ENCODE results near the gene SSU72. TPM values are rescaled to one million over a fixed set of nuclear protein-coding genes. Genes with fewer than 3 reads are reported as not detected.
"Not testable (repeated sequence)": the region's sequence is repeated elsewhere in the genome, so short reads cannot be mapped to it uniquely, and the experiment has no call there.

SSU72 gene
- total RNA-seq, 1 experiment from 2014 or later = 217 TPM

DNA sequence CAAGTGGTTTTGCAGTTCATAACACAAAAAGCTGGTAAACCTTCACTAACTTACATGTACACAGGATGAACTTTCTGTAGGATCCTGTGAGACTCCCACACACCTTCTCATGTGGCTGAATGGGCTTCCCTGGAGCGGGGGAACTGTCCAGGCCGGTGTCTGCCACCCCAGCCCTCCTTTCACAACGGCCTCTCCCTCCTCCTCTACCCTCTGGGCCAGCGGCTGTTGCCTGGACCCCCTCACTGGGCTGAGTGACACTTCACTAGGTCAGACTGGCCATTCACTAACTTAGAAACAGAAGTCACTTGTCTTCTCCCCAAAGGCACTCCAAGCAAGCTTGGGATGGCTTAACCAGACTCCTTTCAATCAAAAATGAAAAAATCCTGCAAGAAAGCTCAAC is 16.1 kb downstream of the SSU72 start:
- intact Hi-C loops (cut with micrococcal nuclease; ENCODE audit: unreplicated experiment) (no loop called here), in situ Hi-C loops (cut with HindIII; ENCODE audit: low pct_unique_long_range_greater_than_20kb, low sequenced_read_pairs) (no loop called here)
- no peaks in the 10 kb centered on the region for H3K4me1 ChIP-seq (ENCODE audit: control insufficient read depth, insufficient read depth, low read length)
- ChIA-PET CTCF (no interaction called here), POLR2A (no interaction called here)
- peaks cover 3% of the 10 kb centered on the region; the same call in 1 of the 2 replicates for H3K36me3 ChIP-seq (ENCODE audit: control insufficient read depth, insufficient read depth, low read length)
- no peak overlapping the region for H3K27ac ChIP-seq (ENCODE audit: low read length)
- TF ChIP-seq POLR2AphosphoS5 (IDR thresholded peaks at IDR 0.05; ENCODE audit: low read depth, low read length) (no peak), SIN3A (IDR thresholded peaks at IDR 0.05; ENCODE audit: borderline replicate concordance, insufficient read depth, low read depth, low read length) (no peak), TCF7L2 (IDR thresholded peaks at IDR 0.05; ENCODE audit: low read depth, low read length) (no peak)
- TF ChIP-seq, protein P1, sequence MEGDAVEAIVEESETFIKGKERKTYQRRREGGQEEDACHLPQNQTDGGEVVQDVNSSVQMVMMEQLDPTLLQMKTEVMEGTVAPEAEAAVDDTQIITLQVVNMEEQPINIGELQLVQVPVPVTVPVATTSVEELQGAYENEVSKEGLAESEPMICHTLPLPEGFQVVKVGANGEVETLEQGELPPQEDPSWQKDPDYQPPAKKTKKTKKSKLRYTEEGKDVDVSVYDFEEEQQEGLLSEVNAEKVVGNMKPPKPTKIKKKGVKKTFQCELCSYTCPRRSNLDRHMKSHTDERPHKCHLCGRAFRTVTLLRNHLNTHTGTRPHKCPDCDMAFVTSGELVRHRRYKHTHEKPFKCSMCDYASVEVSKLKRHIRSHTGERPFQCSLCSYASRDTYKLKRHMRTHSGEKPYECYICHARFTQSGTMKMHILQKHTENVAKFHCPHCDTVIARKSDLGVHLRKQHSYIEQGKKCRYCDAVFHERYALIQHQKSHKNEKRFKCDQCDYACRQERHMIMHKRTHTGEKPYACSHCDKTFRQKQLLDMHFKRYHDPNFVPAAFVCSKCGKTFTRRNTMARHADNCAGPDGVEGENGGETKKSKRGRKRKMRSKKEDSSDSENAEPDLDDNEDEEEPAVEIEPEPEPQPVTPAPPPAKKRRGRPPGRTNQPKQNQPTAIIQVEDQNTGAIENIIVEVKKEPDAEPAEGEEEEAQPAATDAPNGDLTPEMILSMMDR (IDR thresholded peaks at IDR 0.05) = no peak
- TF ChIP-seq, protein P2, sequence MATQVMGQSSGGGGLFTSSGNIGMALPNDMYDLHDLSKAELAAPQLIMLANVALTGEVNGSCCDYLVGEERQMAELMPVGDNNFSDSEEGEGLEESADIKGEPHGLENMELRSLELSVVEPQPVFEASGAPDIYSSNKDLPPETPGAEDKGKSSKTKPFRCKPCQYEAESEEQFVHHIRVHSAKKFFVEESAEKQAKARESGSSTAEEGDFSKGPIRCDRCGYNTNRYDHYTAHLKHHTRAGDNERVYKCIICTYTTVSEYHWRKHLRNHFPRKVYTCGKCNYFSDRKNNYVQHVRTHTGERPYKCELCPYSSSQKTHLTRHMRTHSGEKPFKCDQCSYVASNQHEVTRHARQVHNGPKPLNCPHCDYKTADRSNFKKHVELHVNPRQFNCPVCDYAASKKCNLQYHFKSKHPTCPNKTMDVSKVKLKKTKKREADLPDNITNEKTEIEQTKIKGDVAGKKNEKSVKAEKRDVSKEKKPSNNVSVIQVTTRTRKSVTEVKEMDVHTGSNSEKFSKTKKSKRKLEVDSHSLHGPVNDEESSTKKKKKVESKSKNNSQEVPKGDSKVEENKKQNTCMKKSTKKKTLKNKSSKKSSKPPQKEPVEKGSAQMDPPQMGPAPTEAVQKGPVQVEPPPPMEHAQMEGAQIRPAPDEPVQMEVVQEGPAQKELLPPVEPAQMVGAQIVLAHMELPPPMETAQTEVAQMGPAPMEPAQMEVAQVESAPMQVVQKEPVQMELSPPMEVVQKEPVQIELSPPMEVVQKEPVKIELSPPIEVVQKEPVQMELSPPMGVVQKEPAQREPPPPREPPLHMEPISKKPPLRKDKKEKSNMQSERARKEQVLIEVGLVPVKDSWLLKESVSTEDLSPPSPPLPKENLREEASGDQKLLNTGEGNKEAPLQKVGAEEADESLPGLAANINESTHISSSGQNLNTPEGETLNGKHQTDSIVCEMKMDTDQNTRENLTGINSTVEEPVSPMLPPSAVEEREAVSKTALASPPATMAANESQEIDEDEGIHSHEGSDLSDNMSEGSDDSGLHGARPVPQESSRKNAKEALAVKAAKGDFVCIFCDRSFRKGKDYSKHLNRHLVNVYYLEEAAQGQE (IDR thresholded peaks at IDR 0.05; ENCODE audit: insufficient read depth in 1 of 2, low read depth in 2 of 2, low read length in 1 of 2) = no peak
- no peaks in the 10 kb centered on the region for H3K9me3 ChIP-seq (ENCODE audit: control insufficient read depth, insufficient read depth, low read depth, low read length)
- no TSS peak for BruUV-seq (replicated peaks)
- ATAC-seq = 0 out of 2 replicates have a peak, but pooled peaks have one; percentile 20
- no peak for DNase-seq (ENCODE audit: low read depth, low spot score)
- no peaks in the 10 kb centered on the region for H3K27me3 ChIP-seq (ENCODE audit: control insufficient read depth, insufficient read depth, low read length)
- H3K4me3 ChIP-seq (ENCODE audit: low read depth in 2 of 2, low read length in 2 of 2) = no peak overlapping the region

- DNase-seq (ENCODE audit: low read depth, low spot score); BruUV-seq (replicated peaks); H3K36me3 ChIP-seq (ENCODE audit: control insufficient read depth, insufficient read depth, low read length); in situ Hi-C loops (cut with HindIII; ENCODE audit: low pct_unique_long_range_greater_than_20kb, low sequenced_read_pairs); H3K4me3 ChIP-seq (ENCODE audit: low read depth in 2 of 2, low read length in 2 of 2); H3K4me1 ChIP-seq (ENCODE audit: control insufficient read depth, insufficient read depth, low read length); CTCF ChIA-PET; H3K9me3 ChIP-seq (ENCODE audit: control insufficient read depth, insufficient read depth, low read depth, low read length); H3K27ac ChIP-seq (ENCODE audit: low read length); H3K27me3 ChIP-seq (ENCODE audit: control insufficient read depth, insufficient read depth, low read length); ATAC-seq; intact Hi-C loops (cut with micrococcal nuclease; ENCODE audit: unreplicated experiment): not testable (repeated sequence)
- POLR2A ChIA-PET = interaction anchor here (0.7 kb wide), 2 partner anchors 69 to 124 kb away, joined by 7 to 11 read pairs; no protein-coding TSS in a partner anchor
These were observed 17.0 kb downstream of the SSU72 start for GRCh38 chr1:1557688-1558087.

GRCh38 chr1:1556961-1557360 is 17.7 kb downstream of the SSU72 start:
- CTCF ChIA-PET; H3K9me3 ChIP-seq (ENCODE audit: control insufficient read depth, insufficient read depth, low read depth, low read length); H3K36me3 ChIP-seq (ENCODE audit: control insufficient read depth, insufficient read depth, low read length); POLR2A ChIA-PET; intact Hi-C loops (cut with micrococcal nuclease; ENCODE audit: unreplicated experiment); in situ Hi-C loops (cut with HindIII; ENCODE audit: low pct_unique_long_range_greater_than_20kb, low sequenced_read_pairs); H3K27ac ChIP-seq (ENCODE audit: low read length); H3K27me3 ChIP-seq (ENCODE audit: control insufficient read depth, insufficient read depth, low read length); BruUV-seq (replicated peaks); ATAC-seq; DNase-seq (ENCODE audit: low read depth, low spot score); H3K4me1 ChIP-seq (ENCODE audit: control insufficient read depth, insufficient read depth, low read length); H3K4me3 ChIP-seq (ENCODE audit: low read depth in 2 of 2, low read length in 2 of 2): not testable (repeated sequence)

Data from Panc1 (cell line).